Brain microvascular endothelial cell (primary cell): Measurements from ENCODE around the gene FOXJ1.
"Not testable (repeated sequence)": the region's sequence is repeated elsewhere in the genome, so short reads cannot be mapped to it uniquely, and the experiment has no call there.

Experiments
- DNase-seq: peaks from one replicate; pipeline ENCODE4 v3.0.0-alpha.2; 2020
- H3K27ac ChIP-seq: fragments of 250-450 bp; sonication (Bioruptor Pico); 2 replicates; pipeline ENCODE4 v1.5.1; 2020; ENCODE audit warnings: mild to moderate bottlenecking, moderate library complexity
- H3K27me3 ChIP-seq: fragments of 250-450 bp; sonication (Bioruptor Pico); replicated peaks from 2 replicates; pipeline ENCODE4 v1.5.1; 2020; ENCODE audit warnings: mild to moderate bottlenecking
- H3K36me3 ChIP-seq: fragments of 250-450 bp; sonication (Bioruptor Pico); replicated peaks from 2 replicates; pipeline ENCODE4 v1.5.1; 2020; ENCODE audit warnings: mild to moderate bottlenecking
- H3K4me3 ChIP-seq: 2 replicates; pipeline ENCODE4 v1.5.1; 2011; ENCODE audit warnings: low read depth, mild to moderate bottlenecking, control low read depth, low read length, moderate library complexity
- in situ Hi-C: cut with HindIII; loops from 2 replicates; pipeline ENCODE4 v1.10.0; 2017; ENCODE audit warnings: low sequenced_read_pairs, low pct_ligation_motif_present
- TF ChIP-seq, protein P1 (sequence below): IDR thresholded peaks from 2 replicates; pipeline ENCODE4 v1.5.1; 2011; ENCODE audit warnings: low read depth, mild to moderate bottlenecking, moderate library complexity, low read length, control low read depth, inconsistent platforms; ENCODE audit errors: missing control alignments

The FOXJ1 gene, protein sequence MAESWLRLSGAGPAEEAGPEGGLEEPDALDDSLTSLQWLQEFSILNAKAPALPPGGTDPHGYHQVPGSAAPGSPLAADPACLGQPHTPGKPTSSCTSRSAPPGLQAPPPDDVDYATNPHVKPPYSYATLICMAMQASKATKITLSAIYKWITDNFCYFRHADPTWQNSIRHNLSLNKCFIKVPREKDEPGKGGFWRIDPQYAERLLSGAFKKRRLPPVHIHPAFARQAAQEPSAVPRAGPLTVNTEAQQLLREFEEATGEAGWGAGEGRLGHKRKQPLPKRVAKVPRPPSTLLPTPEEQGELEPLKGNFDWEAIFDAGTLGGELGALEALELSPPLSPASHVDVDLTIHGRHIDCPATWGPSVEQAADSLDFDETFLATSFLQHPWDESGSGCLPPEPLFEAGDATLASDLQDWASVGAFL

DNA sequence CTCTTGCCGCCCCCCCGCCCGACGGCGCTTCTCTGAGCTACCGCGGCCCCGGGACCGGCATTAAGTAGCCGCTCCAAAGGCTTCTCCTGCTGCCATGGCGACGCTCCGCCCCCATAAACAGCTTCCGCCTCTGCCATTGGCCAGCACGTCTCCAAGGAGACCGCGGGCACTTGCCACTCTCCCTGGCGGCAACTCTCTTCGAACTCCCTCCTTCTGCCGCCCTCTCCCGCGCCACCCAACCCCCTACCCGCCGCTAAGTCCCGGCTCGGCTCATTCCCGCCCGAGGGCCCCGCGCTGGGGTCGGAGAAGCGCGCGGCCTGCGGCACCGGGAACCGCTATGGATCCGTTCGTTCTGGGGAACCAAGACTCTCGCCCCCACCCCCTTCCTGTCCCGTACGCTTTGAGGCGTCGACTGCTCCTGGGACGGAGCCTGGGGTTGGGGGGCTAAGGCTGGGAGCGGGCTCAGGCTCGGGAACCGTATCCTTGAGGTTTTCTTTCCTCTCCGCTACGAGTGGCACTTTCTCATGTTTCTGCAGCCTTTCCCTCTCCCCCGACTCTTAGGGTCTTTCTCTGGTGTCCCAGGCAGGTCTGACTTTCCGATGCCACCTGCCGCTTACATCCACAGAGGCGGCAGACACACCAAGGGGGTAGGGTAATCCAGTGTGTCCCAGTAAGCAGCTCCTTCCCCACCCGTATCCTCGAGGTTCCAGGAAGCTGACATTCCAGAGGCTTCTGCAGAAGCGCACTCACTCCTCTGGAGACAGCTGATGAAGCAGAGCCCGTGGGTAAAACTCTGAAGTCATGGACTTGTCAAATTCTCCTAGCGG is at the start of gene FOXJ1:
TSS of gene FOXJ1 (minus strand) at position 34 of the 827 bp plus-strand sequence. CDS start 850 bp downstream, outside the sequence.
- in situ Hi-C loops, result no loop called here
- peak; percentile 66 for DNase-seq
- peak within 1 kb of the TSS; percentile 56 for H3K4me3 ChIP-seq
- no peak within 1 kb of the TSS for H3K27ac ChIP-seq
- H3K36me3 ChIP-seq, result no peaks in the 10 kb centered on the region
- peaks cover 45% of the 10 kb centered on the region for H3K27me3 ChIP-seq
- TF ChIP-seq, protein P1, sequence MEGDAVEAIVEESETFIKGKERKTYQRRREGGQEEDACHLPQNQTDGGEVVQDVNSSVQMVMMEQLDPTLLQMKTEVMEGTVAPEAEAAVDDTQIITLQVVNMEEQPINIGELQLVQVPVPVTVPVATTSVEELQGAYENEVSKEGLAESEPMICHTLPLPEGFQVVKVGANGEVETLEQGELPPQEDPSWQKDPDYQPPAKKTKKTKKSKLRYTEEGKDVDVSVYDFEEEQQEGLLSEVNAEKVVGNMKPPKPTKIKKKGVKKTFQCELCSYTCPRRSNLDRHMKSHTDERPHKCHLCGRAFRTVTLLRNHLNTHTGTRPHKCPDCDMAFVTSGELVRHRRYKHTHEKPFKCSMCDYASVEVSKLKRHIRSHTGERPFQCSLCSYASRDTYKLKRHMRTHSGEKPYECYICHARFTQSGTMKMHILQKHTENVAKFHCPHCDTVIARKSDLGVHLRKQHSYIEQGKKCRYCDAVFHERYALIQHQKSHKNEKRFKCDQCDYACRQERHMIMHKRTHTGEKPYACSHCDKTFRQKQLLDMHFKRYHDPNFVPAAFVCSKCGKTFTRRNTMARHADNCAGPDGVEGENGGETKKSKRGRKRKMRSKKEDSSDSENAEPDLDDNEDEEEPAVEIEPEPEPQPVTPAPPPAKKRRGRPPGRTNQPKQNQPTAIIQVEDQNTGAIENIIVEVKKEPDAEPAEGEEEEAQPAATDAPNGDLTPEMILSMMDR, result no peak

DNA sequence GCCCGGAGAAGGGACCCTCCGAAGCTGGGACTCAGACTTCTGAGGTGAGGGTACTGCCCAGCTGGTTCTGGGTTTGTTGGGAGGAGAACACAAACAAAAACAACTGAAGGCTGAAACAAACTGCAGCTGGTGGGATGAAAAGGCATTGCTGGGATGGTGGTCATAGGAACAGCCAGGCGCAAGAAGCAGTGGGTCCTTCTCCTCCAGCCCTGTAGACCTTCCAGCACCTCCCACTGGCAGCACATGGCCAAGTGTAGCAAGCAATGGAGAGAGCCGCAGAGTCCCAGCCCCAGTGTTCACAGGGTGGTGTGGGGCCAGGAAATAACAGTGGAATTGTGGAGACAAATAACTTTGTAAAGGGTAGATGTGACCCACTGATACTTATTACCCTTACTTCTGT is 48.7 kb upstream of the FOXJ1 start:
- in situ Hi-C loops, result no loop called here
- Histone ChIP-seq H3K27ac (no peak overlapping the region), H3K27me3 (no peaks in the 10 kb centered on the region), H3K36me3 (no peaks in the 10 kb centered on the region), H3K4me3 (no peak overlapping the region)
- TF ChIP-seq, protein P1, result no peak
- no peak for DNase-seq

DNA sequence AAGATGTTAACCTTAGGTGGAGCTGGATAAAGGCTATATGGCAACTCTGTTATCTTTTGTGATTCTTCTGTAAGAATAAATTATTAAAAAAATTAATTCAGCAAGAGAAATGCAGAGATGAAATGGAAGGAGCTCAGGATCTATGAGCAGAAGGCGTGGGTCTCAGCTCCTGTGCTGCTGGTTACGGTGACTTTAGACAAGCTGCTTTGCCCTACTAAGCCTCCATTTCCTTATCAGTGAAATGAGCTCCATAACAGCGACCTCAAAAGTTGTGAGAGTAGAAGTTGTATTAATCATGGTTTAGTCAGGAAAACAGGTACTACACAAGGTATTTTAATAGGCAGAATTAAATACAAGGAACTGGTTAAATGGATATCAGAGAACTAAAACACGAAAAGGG is 48.2 kb upstream of the FOXJ1 start:
- in situ Hi-C loops, result no loop called here
- Histone ChIP-seq H3K36me3 (no peaks in the 10 kb centered on the region), H3K27ac (no peak overlapping the region), H3K27me3 (no peaks in the 10 kb centered on the region), H3K4me3 (no peak overlapping the region)
- TF ChIP-seq, protein P1, result no peak
- no peak for DNase-seq

DNA sequence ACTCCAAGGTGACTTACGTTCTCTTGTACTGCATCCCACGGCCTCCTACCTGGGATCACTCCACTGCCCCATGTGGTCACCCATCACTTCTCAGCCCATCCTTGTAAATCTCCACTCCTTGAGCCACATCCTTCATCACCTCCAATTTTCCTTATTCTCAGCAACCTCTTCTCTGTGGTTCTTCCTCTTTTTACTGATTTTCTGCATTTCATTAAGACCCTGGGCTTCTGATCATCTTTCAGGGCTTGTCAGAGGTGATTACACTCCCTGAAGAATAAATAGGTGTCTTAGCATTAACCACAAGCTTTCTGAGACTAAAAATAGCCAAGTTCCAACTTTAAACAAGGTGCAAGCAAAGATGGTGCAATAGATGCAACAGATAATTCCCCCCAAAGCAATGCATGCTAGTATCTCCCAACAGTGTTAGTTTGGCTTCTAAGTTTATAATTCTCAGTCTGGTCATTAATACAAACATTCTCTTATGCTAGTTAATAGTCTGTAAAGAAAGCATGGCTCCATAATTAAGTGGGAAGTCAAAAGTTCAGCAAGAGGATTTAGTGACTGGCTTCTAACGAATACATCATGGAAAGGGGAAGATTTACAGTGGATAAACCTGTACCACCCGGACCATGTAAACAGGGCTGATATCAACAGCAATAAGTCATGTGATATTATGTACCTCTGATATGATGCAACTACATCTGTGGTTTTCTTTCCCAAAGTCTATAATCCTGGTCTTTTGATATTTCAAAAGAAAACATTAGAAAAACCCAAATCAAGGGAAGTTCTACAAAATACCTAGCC is 47.4 kb upstream of the FOXJ1 start:
- TF ChIP-seq, protein P1, result no peak
- Histone ChIP-seq H3K36me3 (no peaks in the 10 kb centered on the region), H3K27me3 (no peaks in the 10 kb centered on the region), H3K4me3 (no peak overlapping the region), H3K27ac (no peak overlapping the region)
- in situ Hi-C loops, result no loop called here
- DNase-seq, result no peak

DNA sequence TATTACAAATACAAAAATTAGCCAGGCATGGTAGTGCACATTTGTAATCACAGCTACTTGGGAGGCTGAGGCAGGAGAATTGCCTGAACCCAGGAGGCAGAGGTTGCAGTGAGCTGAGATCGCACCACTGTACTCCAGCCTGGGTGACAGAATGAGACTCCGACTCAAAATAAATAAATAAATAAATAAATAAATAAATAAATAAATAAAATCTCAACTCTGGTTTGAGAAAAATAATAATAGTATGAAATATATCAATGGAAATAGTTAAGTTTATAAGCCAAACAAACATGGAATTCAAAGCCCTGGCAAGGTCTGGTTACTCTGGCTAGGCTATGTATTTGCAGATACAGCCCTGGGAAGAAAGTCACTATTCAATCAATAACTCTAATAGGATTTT is 45.7 kb upstream of the FOXJ1 start:
- in situ Hi-C loops, H3K27ac ChIP-seq: not testable (repeated sequence)

More for the DNA sequence above, 45.7 kb upstream of the FOXJ1 start:
- DNase-seq, H3K4me3 ChIP-seq, H3K27me3 ChIP-seq, H3K36me3 ChIP-seq: not testable (repeated sequence)
